ENCODE data around the gene ANGPT4. TPM values are rescaled to one million over a fixed set of nuclear protein-coding genes. Genes with fewer than 3 reads are reported as not detected.

The ANGPT4 gene
- total and polyA plus RNA-seq, 10 of the 15 experiments (the other 5 are each of a cell fraction or from before 2014, with no cell fraction given) = 0.01 to 0.16 TPM; not detected in 8

DNA sequence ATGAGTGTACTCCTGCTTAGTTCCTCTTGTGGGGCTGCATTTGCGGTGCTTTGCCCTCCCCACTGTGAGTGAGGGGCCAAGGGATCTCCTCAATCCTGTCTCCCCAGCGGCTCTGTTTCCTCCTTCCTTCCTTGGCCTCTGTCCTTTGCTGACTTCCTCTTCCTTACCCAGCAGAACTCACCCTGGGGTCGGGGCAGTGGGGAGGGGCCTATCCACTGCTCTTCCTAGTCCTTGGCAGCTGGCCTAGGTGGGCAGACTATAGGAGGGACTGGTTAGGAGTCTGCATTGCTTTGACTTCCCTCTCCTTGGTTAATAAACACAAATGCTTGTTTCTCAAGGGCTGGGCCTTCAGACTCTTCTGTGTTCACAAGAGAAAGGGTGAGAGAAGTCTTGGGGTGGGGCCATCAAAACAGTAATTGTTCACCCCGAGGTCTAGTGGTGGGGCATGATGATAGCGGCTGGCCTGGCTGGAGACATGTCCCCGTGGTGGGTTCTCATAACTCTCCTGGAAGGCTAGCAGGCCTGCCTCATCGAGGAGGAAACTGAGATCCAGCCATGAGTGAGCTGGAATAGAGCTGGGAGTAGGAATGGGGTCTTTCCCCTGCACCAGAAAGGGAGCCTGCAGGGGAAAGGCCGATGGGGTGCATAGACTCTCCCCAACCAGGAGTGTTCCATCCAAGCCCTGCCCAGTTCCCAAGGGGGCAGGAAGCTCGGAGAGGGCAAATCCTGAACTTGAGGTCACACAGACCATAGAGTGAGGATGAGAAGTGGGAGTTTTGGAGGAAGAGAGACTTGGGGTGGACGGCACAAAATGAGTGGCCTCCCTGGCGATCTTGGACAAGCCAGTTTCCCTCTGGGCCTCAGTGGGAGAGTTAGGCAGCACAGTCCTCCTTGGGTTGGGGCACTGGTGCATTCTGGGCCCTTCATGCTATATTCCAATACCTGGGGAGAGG, 69.9 kb downstream of the ANGPT4 start:
- intact Hi-C loops (cut with micrococcal nuclease; ENCODE audit: unreplicated experiment) = no loop called here
- ATAC-seq (no peak), DNase-seq (ENCODE audit: low read depth, low spot score) (no peak), FAIRE-seq (no peak)
- Histone ChIP-seq H3K36me3 (ENCODE audit: control insufficient read depth in 2 of 2, insufficient read depth in 2 of 2, low read length in 1 of 2) (peaks cover 0 to 5% of the 10 kb centered on the region in 2 experiments; a peak in 2 of 4 replicates), H3K4me3 (peak overlapping the region; percentile 23; the same call in 1 of the 2 replicates), H3K4me1 (ENCODE audit: control insufficient read depth, insufficient read depth, low read length) (peaks cover 36% of the 10 kb centered on the region), H2AFZ (ENCODE audit: control insufficient read depth, low read depth, low read length) (peak overlapping the region; percentile 61), H3K9me3 (replicated peaks; ENCODE audit: control insufficient read depth, insufficient read depth, low read length) (no peaks in the 10 kb centered on the region), H4K20me1 (ENCODE audit: control insufficient read depth, insufficient read depth) (no peaks in the 10 kb centered on the region), H3K79me2 (ENCODE audit: control insufficient read depth, insufficient read depth, low read length) (no peaks in the 10 kb centered on the region; the same call in 1 of the 2 replicates), H3K27me3 (replicated peaks in 1 of 2; ENCODE audit: control insufficient read depth in 2 of 2, insufficient read depth in 2 of 2, low read length in 1 of 2) (no peaks in the 10 kb centered on the region), H3K4me2 (ENCODE audit: control insufficient read depth, insufficient read depth) (peak overlapping the region; percentile 94), H3K9ac (ENCODE audit: control insufficient read depth, insufficient read depth, low read length) (peak overlapping the region; percentile 37), H3K27ac (ENCODE audit: control insufficient read depth, insufficient read depth) (peak overlapping the region; percentile 68)
- POLR2A ChIA-PET = interaction anchor here (2.0 kb wide), 1 partner anchor 13 kb away, joined by 8 read pairs; the partner anchor contains the start of gene FAM110A
- CTCF ChIA-PET = interaction anchor here (0.8 to 1.2 kb wide), 3 partner anchors 16 to 109 kb away, joined by 3 to 5 read pairs (median 3); no protein-coding TSS in a partner anchor
- SMC1A ChIA-PET (ENCODE audit: uncharacterized antibody, unreplicated experiment) = interaction anchor here (0.6 to 1.4 kb wide), 2 partner anchors 26 to 40 kb away, joined by 3 read pairs; no protein-coding TSS in a partner anchor
- 54% methylated on average over 11 of the region's 11 CpGs for WGBS (ENCODE audit: insufficient coverage, insufficient replicate concordance, low lambda C conversion rate, missing lambda C conversion rate)
- no TSS peak for BruUV-seq (replicated peaks)
- in situ Hi-C loops (cut with MboI) = no loop called here
- RAD21 ChIA-PET (ENCODE audit: unreplicated experiment) = interaction anchor here (0.5 to 2.0 kb wide), 5 partner anchors 11 to 1932 kb away, joined by 3 to 10 read pairs (median 4); partner anchors contain the start of gene FAM110A
- TF ChIP-seq RFX5 (IDR thresholded peaks at IDR 0.05; ENCODE audit: low read depth, low read length) (no peak), EED (IDR thresholded peaks at IDR 0.05; ENCODE audit: low read depth) (peak; percentile 32; the same call in 1 of the 2 replicates)
- TF ChIP-seq, protein P1, sequence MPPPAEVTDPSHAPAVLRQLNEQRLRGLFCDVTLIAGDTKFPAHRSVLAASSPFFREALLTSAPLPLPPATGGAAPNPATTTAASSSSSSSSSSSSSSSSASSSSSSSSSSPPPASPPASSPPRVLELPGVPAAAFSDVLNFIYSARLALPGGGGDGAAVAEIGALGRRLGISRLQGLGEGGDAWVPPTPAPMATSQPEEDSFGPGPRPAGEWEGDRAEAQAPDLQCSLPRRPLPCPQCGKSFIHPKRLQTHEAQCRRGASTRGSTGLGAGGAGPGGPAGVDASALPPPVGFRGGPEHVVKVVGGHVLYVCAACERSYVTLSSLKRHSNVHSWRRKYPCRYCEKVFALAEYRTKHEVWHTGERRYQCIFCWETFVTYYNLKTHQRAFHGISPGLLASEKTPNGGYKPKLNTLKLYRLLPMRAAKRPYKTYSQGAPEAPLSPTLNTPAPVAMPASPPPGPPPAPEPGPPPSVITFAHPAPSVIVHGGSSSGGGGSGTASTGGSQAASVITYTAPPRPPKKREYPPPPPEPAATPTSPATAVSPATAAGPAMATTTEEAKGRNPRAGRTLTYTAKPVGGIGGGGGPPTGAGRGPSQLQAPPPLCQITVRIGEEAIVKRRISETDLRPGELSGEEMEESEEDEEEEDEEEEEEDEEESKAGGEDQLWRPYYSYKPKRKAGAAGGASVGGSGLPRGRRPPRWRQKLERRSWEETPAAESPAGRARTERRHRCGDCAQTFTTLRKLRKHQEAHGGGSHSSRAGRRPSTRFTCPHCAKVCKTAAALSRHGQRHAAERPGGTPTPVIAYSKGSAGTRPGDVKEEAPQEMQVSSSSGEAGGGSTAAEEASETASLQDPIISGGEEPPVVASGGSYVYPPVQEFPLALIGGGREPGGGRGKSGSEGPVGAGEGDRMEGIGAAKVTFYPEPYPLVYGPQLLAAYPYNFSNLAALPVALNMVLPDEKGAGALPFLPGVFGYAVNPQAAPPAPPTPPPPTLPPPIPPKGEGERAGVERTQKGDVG (CRISPR knock-in tag; IDR thresholded peaks at IDR 0.05) = no peak
